ENCODE data around the gene TJP2.

DNA sequence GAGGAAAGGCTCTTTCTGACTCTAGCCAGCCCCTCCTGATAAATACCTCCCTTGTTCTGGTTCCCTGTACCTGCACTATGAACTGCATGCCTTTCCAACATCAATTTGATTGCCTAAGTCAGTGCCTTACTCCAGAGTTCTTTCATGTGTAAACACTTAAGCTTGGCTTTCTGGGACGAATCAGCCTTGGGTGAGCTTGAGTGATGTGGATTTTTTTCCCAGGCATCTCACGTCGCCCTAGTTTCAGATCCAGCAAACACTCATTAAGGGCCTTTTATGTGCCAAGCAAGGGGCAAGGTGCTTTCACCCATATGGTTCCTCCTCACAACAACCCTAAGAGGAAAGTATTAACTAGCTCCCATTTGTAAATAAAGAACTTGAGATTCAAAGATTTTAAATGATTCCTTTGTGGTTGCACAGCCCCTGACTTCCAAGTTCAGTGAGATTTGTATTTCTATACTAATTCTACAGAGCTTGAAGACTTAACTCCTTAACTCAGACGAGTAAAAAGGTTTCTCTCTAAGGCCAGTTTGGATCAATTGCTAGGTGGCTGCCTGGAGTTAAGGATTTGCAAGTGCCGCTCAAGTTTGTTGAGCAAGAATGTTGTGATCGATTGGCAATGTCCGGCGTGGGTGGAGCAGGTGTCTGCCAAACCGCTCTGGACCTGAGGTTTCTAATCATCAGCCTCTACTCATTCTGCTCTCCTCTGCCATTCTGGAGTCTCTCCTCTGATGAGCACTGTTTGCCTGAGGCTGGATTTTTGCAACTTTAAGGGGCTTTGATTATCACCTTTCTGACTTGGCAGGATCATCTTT lies 20.2 kb upstream of the TJP2 start:
- no peak for TF ChIP-seq EP300 (IDR thresholded peaks at IDR 0.05)
- no peak for TF ChIP-seq POLR2A (IDR thresholded peaks at IDR 0.05)
- TF ChIP-seq, protein P1, sequence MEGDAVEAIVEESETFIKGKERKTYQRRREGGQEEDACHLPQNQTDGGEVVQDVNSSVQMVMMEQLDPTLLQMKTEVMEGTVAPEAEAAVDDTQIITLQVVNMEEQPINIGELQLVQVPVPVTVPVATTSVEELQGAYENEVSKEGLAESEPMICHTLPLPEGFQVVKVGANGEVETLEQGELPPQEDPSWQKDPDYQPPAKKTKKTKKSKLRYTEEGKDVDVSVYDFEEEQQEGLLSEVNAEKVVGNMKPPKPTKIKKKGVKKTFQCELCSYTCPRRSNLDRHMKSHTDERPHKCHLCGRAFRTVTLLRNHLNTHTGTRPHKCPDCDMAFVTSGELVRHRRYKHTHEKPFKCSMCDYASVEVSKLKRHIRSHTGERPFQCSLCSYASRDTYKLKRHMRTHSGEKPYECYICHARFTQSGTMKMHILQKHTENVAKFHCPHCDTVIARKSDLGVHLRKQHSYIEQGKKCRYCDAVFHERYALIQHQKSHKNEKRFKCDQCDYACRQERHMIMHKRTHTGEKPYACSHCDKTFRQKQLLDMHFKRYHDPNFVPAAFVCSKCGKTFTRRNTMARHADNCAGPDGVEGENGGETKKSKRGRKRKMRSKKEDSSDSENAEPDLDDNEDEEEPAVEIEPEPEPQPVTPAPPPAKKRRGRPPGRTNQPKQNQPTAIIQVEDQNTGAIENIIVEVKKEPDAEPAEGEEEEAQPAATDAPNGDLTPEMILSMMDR (IDR thresholded peaks at IDR 0.05): no peak

All from suprapubic skin (tissue), 3 donors.